GM20000 (cell line): ENCODE data around the gene MAP3K8.

Source experiments
- DNase-seq: peaks from one replicate; pipeline ENCODE4 v3.0.0; 2012; ENCODE audit warnings: low spot score
- TF ChIP-seq, protein P1 (sequence below): IDR thresholded peaks from 2 replicates; pipeline ENCODE4 v1.5.1; 2012; ENCODE audit warnings: mild to moderate bottlenecking, control low read depth; ENCODE audit errors: extremely low read depth, missing control alignments

MAP3K8 gene

GRCh38 chr10:30481603-30482002 lies 47.6 kb downstream of the MAP3K8 start:
- DNase-seq = no peak
- TF ChIP-seq, protein P1, sequence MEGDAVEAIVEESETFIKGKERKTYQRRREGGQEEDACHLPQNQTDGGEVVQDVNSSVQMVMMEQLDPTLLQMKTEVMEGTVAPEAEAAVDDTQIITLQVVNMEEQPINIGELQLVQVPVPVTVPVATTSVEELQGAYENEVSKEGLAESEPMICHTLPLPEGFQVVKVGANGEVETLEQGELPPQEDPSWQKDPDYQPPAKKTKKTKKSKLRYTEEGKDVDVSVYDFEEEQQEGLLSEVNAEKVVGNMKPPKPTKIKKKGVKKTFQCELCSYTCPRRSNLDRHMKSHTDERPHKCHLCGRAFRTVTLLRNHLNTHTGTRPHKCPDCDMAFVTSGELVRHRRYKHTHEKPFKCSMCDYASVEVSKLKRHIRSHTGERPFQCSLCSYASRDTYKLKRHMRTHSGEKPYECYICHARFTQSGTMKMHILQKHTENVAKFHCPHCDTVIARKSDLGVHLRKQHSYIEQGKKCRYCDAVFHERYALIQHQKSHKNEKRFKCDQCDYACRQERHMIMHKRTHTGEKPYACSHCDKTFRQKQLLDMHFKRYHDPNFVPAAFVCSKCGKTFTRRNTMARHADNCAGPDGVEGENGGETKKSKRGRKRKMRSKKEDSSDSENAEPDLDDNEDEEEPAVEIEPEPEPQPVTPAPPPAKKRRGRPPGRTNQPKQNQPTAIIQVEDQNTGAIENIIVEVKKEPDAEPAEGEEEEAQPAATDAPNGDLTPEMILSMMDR = no peak

DNA sequence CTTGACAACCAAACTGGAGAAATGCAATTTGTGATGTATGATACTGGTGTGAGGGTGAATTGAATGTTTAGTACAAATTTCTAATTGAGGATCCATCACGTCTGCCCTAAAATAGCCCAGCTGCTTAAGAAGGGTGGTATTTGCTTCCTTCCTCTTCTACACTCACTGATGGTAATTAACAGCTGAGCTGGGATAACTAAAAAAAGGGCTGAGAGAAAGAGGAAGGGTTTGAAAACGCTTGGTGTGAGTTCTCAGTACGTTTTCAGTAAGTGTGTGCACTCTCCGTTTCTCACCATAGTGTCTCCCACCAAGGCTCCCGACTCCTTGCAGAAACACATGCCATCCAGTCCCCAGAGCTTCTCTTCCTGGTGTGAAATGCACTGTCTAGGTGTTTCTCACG lies 54.3 kb downstream of the MAP3K8 start:
- DNase-seq = no peak
- TF ChIP-seq, protein P1 = no peak

DNA sequence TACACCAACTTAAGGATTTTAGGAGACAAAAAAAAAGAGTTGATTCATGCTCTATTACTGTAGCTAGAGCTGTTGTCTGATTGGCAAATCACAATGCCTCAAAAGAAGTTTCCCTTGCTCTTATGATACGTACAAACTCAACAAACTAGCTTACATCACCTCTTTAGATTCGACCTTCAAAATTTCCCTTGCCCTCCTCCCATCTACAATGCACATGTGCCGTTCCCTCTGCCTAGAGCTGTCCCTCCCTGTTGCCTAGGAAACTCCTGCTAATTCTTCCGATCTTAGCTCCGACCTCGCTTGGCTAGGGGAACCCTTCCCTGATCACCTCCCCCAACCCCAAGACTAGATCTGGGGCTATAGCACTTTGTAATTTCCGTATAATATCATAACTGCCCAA lies 55.4 kb downstream of the MAP3K8 start:
- TF ChIP-seq, protein P1 = no peak
- DNase-seq = no peak

DNA sequence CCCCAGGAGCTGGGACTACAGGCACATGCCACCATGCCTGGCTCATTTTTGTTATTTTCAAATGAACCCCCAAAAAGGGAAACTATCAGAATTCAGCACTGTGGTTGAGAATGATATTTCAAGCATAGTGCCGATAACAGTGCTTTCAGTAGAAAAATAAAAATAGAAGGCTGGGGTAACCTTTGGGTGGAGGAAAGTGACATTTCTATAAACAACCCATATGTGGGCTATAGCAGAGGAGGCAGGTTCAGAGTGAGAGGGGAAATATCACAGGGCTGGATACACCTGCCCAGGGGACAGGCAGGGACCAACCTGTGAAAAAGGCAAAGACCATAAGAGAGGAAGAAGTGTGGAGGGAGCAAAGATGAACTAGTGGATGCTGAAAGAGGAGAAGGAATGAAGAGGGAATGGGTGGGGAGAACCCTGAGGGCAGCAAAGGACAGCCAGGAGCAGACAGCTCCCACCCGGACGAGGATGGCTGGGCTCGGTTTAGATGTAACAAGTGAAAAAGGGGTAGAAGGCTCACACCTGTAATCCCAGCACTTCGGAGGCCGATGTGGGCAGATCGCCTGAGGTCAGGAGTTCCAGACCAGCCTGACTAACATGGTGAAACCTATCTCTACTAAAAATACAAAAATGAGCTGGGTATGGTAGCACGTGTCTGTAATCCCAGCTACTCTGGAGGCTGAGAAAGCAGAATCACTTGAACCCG lies 56.5 kb downstream of the MAP3K8 start:
- DNase-seq = no peak
- TF ChIP-seq, protein P1 = no peak

DNA sequence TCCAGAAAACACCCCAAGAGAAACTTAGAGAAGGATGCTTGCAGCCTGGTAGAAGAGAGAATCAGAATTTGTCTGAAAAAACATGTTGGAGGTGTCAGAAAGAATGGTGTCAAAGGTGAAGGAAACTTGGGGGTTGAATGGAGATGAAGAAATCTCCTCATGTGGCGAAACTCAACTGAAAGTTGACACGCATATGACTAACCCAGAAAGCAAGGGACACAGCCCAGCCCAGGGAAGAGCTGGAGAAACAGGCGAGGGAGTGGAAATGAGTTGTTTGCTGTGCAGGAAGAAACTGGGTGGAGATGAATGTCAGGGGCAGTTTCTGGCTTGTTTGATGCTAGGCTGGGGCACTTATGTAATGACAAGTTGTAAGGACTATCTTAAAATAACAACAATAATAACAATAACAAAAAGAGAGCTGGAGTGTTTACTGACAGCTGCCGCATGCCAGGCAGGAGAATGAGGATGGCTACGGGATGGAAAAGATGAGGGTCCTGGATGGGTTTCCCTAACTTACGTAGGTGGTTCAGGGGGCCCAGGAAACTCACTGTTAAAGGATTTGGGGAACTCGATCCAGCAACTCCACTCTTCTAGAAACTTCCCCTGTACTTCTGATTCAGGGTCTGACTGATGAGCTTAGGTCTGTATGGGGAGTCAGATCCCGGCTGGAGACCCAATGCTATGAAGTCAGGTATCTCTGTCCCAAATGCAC lies 57.4 kb downstream of the MAP3K8 start:
- TF ChIP-seq, protein P1 = no peak
- no peak for DNase-seq

GRCh38 chr10:30491916-30492515 lies 58.0 kb downstream of the MAP3K8 start:
- DNase-seq = no peak
- TF ChIP-seq, protein P1 = no peak
